Stomach (tissue), 9 donors: ENCODE results near the gene TRPM3. TPM values are rescaled to one million over a fixed set of nuclear protein-coding genes. Genes with fewer than 3 reads are reported as not detected.

ENCODE experiments used
- DNase-seq, 2 donors: peaks; one replicate each; pipeline versions ENCODE4 v3.0.0 to v3.0.0-alpha.2; 2013 to 2019
- H3K27ac ChIP-seq, 5 donors: fragments of 200-600 bp in 4 of 5; sonication (generic) in 4 of 5; one replicate each; pipeline ENCODE4 v1.5.1; 2013 to 2019; ENCODE audit warnings: mild to moderate bottlenecking in 1 of 5, moderate library complexity in 1 of 5
- H3K27me3 ChIP-seq, 3 donors: fragments of 200-600 bp; sonication (generic); one replicate each; pipeline ENCODE4 v1.5.1; 2017 to 2019; ENCODE audit warnings: mixed run types in 1 of 3
- H3K36me3 ChIP-seq, 4 donors: fragments of 200-600 bp; sonication (generic); 1 replicate in 3 of 4; 2 replicates in 1 of 4; pipeline ENCODE4 v1.5.1; 2016 to 2019
- H3K4me1 ChIP-seq, 4 donors: fragments of 200-600 bp; sonication (generic); one replicate each; pipeline ENCODE4 v1.5.1; 2016 to 2019
- H3K4me3 ChIP-seq, 4 donors: fragments of 200-600 bp; sonication (generic) in 3 of 4; one replicate each; pipeline ENCODE4 v1.5.1; 2016 to 2019; ENCODE audit warnings: mild to moderate bottlenecking in 1 of 4
- H3K9me3 ChIP-seq, 4 donors: fragments of 200-600 bp; sonication (generic); one replicate each; pipeline ENCODE4 v1.5.1; 2016 to 2019
- CTCF ChIP-seq, 7 experiments: fragments of 450-650 bp in 4 of 7; fragments of 200-600 bp in 3 of 7; sonication (generic) in 3 of 7; IDR thresholded peaks; one replicate each; pipeline ENCODE4 v1.5.1; 2016 to 2019; ENCODE audit warnings: antibody characterized with exemption in 7 of 7, control low read depth in 2 of 7, mild to moderate bottlenecking in 1 of 7
- EP300 ChIP-seq: sonication (generic); formaldehyde crosslinking; IDR thresholded peaks from one replicate; pipeline ENCODE4 v1.6.1; 2017; ENCODE audit warnings: antibody characterized with exemption
- POLR2A ChIP-seq, 4 donors: fragments of 450-650 bp; IDR thresholded peaks; one replicate each; pipeline ENCODE4 v1.6.1; 2016; ENCODE audit warnings: antibody characterized with exemption in 4 of 4, control low read depth in 2 of 4, mild to moderate bottlenecking in 1 of 4, moderate library complexity in 1 of 4
- POLR2AphosphoS5 ChIP-seq, 3 donors: sonication (generic); formaldehyde crosslinking; IDR thresholded peaks; one replicate each; pipeline ENCODE4 v1.6.1; 2016; ENCODE audit warnings: antibody characterized with exemption in 3 of 3
- WGBS, 5 donors: extraction: QIAGEN DNeasy Blood & Tissue Kit in 3 of 5; methylation state at CpG; one replicate each; pipeline versions ENCODE4 v1.1.5 to v1.1.7; 2013 to 2018; 5-methylcytosine and 5-hydroxymethylcytosine counted together
- intact Hi-C: fragments of 100-400 bp; cut with DNase I; formaldehyde crosslinking; loops from one replicate; pipeline ENCODE4 v1.15.1; 2023; ENCODE audit warnings: low total_unique reads
- polyA plus RNA-seq, 3 donors: library from polyadenylated mRNA; stranded (reverse); fragments of 200-250 nt; gene quantifications; one replicate each; pipeline ENCODE4 v1.2.3, GENCODE V29; 2013
- total RNA-seq, 5 donors: library from RNA; depleted of rRNA; stranded (reverse); fragments of >200 nt; gene quantifications; one replicate each; pipeline versions ENCODE4 v1.1.0 to v1.2.3, GENCODE V29; 2014 to 2016
- donor health status: healthy with polysubstance abuse.
- donor health status: Bipolar disorder and iron deficiency.
- donor health status: healthy.

The TRPM3 gene
- total and polyA plus RNA-seq, 8 donors, result 0.03 to 6.2 (median 1.5) TPM

GRCh38 chr9:70983723-70984295, 137.6 kb downstream of the TRPM3 start:
- 15 to 53% (median 36%) methylated on average over 1 of the region's 1 CpG for WGBS, 5 donors
- no peaks in the 10 kb centered on the region for H3K4me1 ChIP-seq
- no peak overlapping the region for H3K27ac ChIP-seq
- TF ChIP-seq EP300 (no peak), POLR2A (IDR thresholded peaks at IDR 0.05) (no peak), CTCF (IDR thresholded peaks at IDR 0.05) (no peak), POLR2AphosphoS5 (IDR thresholded peaks at IDR 0.05) (no peak)
- H3K4me3 ChIP-seq, result no peak overlapping the region
- no peaks in the 10 kb centered on the region for H3K36me3 ChIP-seq
- no peak for DNase-seq
- peaks cover 0 to 13% (median 5%) of the 10 kb centered on the region in 4 donors for H3K9me3 ChIP-seq
- H3K27me3 ChIP-seq, result no peaks in the 10 kb centered on the region
- intact Hi-C loops, result no loop called here

GRCh38 chr9:70981312-70981711, 140.1 kb downstream of the TRPM3 start:
- Histone ChIP-seq H3K4me3 (no peak overlapping the region), H3K27ac (no peak overlapping the region), H3K36me3 (no peaks in the 10 kb centered on the region), H3K4me1 (no peaks in the 10 kb centered on the region), H3K27me3 (no peaks in the 10 kb centered on the region), H3K9me3 (peaks cover 0 to 13% (median 5%) of the 10 kb centered on the region in 4 donors)
- intact Hi-C loops, result no loop called here
- no peak for DNase-seq
- WGBS, 5 donors, result 28 to 48% (median 35%) methylated on average over 1 of the region's 1 CpG
- TF ChIP-seq EP300, result no peak
- no peak for TF ChIP-seq POLR2A (IDR thresholded peaks at IDR 0.05)
- no peak for TF ChIP-seq POLR2AphosphoS5 (IDR thresholded peaks at IDR 0.05)
- no peak for TF ChIP-seq CTCF (IDR thresholded peaks at IDR 0.05)

- DNase-seq, result no peak
- TF ChIP-seq POLR2AphosphoS5 (IDR thresholded peaks at IDR 0.05) (no peak), CTCF (IDR thresholded peaks at IDR 0.05) (no peak), EP300 (no peak), POLR2A (IDR thresholded peaks at IDR 0.05) (no peak)
- Histone ChIP-seq H3K27me3 (no peaks in the 10 kb centered on the region), H3K4me3 (no peak overlapping the region), H3K4me1 (no peaks in the 10 kb centered on the region), H3K27ac (no peak overlapping the region), H3K9me3 (peaks cover 0 to 13% (median 5%) of the 10 kb centered on the region in 4 donors), H3K36me3 (no peaks in the 10 kb centered on the region)
- intact Hi-C loops, result no loop called here
- 18 to 56% (median 24%) methylated on average over 3 to 4 of the region's 4 CpGs for WGBS, 5 donors
Measured at GRCh38 chr9:70979966-70980365, 141.5 kb downstream of the TRPM3 start.

GRCh38 chr9:70978085-70978484, 143.3 kb downstream of the TRPM3 start:
- H3K9me3 ChIP-seq, result no peaks in the 10 kb centered on the region
- H3K27ac ChIP-seq, result no peak overlapping the region
- no peaks in the 10 kb centered on the region for H3K36me3 ChIP-seq
- no peaks in the 10 kb centered on the region for H3K27me3 ChIP-seq
- no peak overlapping the region for H3K4me3 ChIP-seq
- TF ChIP-seq POLR2AphosphoS5 (IDR thresholded peaks at IDR 0.05) (no peak), POLR2A (IDR thresholded peaks at IDR 0.05) (no peak), CTCF (IDR thresholded peaks at IDR 0.05) (no peak), EP300 (no peak)
- DNase-seq, result no peak
- 70 to 92% (median 86%) methylated on average over 3 of the region's 3 CpGs for WGBS, 5 donors
- no peaks in the 10 kb centered on the region for H3K4me1 ChIP-seq
- intact Hi-C loops, result no loop called here
